Measurements from ENCODE around the gene MED15. TPM values are rescaled to one million over a fixed set of nuclear protein-coding genes. Genes with fewer than 3 reads are reported as not detected.

The MED15 gene
- total RNA-seq, 4 donors from 2014 or later: 33.6 to 65.1 (median 36.1) TPM

- Histone ChIP-seq H3K4me3 (replicated peaks in 1 of 3) (no peak overlapping the region), H3K27me3 (no peaks in the 10 kb centered on the region), H3K36me3 (peaks cover 24 to 25% of the 10 kb centered on the region in 2 donors), H3K9me3 (no peaks in the 10 kb centered on the region), H3K27ac (peak overlapping the region in 2 of 3 donors; percentile 28 to 74), H3K4me1 (peaks cover 41 to 47% of the 10 kb centered on the region in 2 donors)
- intact Hi-C loops (cut with DNase I): loop anchor here (5.0 kb wide), 1 partner anchor 58 kb away; the partner anchor contains the start of gene MED15
- 89 to 92% methylated on average over 4 of the region's 4 CpGs for WGBS, 2 donors
- no peak for TF ChIP-seq POLR2A (IDR thresholded peaks at IDR 0.05)
- TF ChIP-seq, protein P1, sequence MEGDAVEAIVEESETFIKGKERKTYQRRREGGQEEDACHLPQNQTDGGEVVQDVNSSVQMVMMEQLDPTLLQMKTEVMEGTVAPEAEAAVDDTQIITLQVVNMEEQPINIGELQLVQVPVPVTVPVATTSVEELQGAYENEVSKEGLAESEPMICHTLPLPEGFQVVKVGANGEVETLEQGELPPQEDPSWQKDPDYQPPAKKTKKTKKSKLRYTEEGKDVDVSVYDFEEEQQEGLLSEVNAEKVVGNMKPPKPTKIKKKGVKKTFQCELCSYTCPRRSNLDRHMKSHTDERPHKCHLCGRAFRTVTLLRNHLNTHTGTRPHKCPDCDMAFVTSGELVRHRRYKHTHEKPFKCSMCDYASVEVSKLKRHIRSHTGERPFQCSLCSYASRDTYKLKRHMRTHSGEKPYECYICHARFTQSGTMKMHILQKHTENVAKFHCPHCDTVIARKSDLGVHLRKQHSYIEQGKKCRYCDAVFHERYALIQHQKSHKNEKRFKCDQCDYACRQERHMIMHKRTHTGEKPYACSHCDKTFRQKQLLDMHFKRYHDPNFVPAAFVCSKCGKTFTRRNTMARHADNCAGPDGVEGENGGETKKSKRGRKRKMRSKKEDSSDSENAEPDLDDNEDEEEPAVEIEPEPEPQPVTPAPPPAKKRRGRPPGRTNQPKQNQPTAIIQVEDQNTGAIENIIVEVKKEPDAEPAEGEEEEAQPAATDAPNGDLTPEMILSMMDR (IDR thresholded peaks at IDR 0.05): no peak
- no peak for DNase-seq
Observed at GRCh38 chr22:20565761-20566160, 58.4 kb downstream of the MED15 start.

DNA sequence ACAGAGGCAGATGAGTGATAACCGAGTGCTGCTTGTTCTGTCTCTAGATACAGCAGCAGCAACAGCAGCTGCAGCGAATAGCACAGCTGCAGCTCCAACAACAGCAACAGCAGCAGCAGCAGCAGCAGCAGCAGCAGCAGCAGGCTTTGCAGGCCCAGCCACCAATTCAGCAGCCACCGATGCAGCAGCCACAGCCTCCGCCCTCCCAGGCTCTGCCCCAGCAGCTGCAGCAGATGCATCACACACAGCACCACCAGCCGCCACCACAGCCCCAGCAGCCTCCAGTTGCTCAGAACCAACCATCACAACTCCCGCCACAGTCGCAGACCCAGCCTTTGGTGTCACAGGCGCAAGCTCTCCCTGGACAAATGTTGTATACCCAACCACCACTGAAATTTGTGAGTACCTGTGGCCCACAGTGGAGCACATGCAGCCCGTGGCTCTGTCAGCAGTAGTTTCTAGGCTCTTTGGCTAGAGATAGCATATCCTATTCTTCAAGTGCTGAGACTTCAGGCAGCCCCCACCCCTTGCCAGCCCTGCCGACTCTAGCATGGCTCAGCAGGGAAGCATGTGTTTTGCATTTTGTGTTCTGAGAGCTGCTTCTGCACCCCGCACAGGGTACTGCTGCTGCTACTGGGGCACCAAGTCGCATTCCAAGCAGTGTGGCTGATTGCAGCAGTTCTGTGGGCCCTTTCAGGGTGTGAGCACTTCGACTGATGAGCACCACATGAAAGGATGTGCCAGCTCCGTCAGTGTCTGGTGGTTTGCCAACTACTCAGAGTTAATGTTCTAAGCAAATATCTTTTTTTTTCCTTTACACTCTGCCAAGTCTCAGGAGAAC is 59.2 kb downstream of the MED15 start:
- TF ChIP-seq, protein P1 (IDR thresholded peaks at IDR 0.05): no peak
- TF ChIP-seq POLR2A (IDR thresholded peaks at IDR 0.05): peak in 1 of 2 donors; percentile 7
- peak; percentile 81 to 86 for DNase-seq
- no peaks in the 10 kb centered on the region for H3K27me3 ChIP-seq
- intact Hi-C loops (cut with DNase I): loop anchor here (5.0 kb wide), 1 partner anchor 59 kb away; the partner anchor contains the start of gene MED15
- H3K27ac ChIP-seq: peak overlapping the region; percentile 72 to 76 (median 74)
- no peak overlapping the region for H3K4me3 ChIP-seq (replicated peaks in 1 of 3)
- peaks cover 41 to 55% of the 10 kb centered on the region in 2 donors for H3K4me1 ChIP-seq
- H3K9me3 ChIP-seq: no peaks in the 10 kb centered on the region
- 15 to 65% methylated on average over 6 to 14 of the region's 14 CpGs for WGBS, 2 donors
- H3K36me3 ChIP-seq: peaks cover 29 to 33% of the 10 kb centered on the region in 2 donors

GRCh38 chr22:20567371-20567847 is 60.0 kb downstream of the MED15 start:
- TF ChIP-seq, protein P1 (IDR thresholded peaks at IDR 0.05): no peak
- peak in 1 of 2 donors; percentile 2 for TF ChIP-seq POLR2A (IDR thresholded peaks at IDR 0.05)
- no peaks in the 10 kb centered on the region for H3K9me3 ChIP-seq
- peak; percentile 80 to 84 for DNase-seq
- H3K27me3 ChIP-seq: no peaks in the 10 kb centered on the region
- H3K4me1 ChIP-seq: peaks cover 41 to 56% of the 10 kb centered on the region in 2 donors
- H3K4me3 ChIP-seq (replicated peaks in 1 of 3): no peak overlapping the region
- peak overlapping the region; percentile 72 to 76 (median 74) for H3K27ac ChIP-seq
- intact Hi-C loops (cut with DNase I): loop anchor here (5.0 kb wide), 1 partner anchor 60 kb away; the partner anchor contains the start of gene MED15
- WGBS, 2 donors: 58 to 73% methylated on average over 4 to 6 of the region's 6 CpGs
- H3K36me3 ChIP-seq: peaks cover 36% of the 10 kb centered on the region in 2 donors

GRCh38 chr22:20567993-20568417 is 60.6 kb downstream of the MED15 start:
- Histone ChIP-seq H3K4me1 (peaks cover 41 to 56% of the 10 kb centered on the region in 2 donors), H3K27ac (peak overlapping the region; percentile 72 to 76 (median 74)), H3K36me3 (peaks cover 39 to 40% of the 10 kb centered on the region in 2 donors), H3K4me3 (replicated peaks in 1 of 3) (no peak overlapping the region), H3K9me3 (no peaks in the 10 kb centered on the region), H3K27me3 (no peaks in the 10 kb centered on the region)
- intact Hi-C loops (cut with DNase I): loop anchor here (5.0 kb wide), 1 partner anchor 61 kb away; the partner anchor contains the start of gene MED15
- no peak for DNase-seq
- WGBS, 2 donors: 87 to 88% methylated on average over 5 of the region's 5 CpGs
- TF ChIP-seq POLR2A (IDR thresholded peaks at IDR 0.05): no peak
- TF ChIP-seq, protein P1 (IDR thresholded peaks at IDR 0.05): peak in 1 of 6 experiments; percentile 9
